GM12878 (cell line): ENCODE measurements around the gene TMCC2.

ENCODE experiments used
- NFYA ChIP-seq: IDR thresholded peaks from 2 replicates; pipeline ENCODE4 v1.6.1; 2011; ENCODE audit warnings: low read depth, mild to moderate bottlenecking, low read length, improper control_type of control experiment, borderline replicate concordance
- POLR2AphosphoS5 ChIP-seq: IDR thresholded peaks from 2 replicates; pipeline ENCODE4 v1.6.1; 2011; ENCODE audit warnings: mild to moderate bottlenecking, low read length, inconsistent platforms
- RAD21 ChIP-seq: IDR thresholded peaks from 2 replicates; pipeline ENCODE4 v1.6.1; 2011; ENCODE audit warnings: mild to moderate bottlenecking, low read depth, low read length, moderate library complexity; ENCODE audit not compliant: insufficient read depth
- SIN3A ChIP-seq: IDR thresholded peaks from 2 replicates; pipeline ENCODE4 v1.6.1; 2012; ENCODE audit warnings: low read depth, low read length, improper control_type of control experiment
- SUZ12 ChIP-seq: fragments of 200-600 bp; sonication (generic); IDR thresholded peaks from one replicate; pipeline ENCODE4 v1.6.1; 2018; ENCODE audit warnings: antibody characterized with exemption, mild to moderate bottlenecking; ENCODE audit not compliant: unreplicated experiment
- TF ChIP-seq, protein P1 (sequence below): IDR thresholded peaks from 2 replicates; pipeline ENCODE4 v1.6.1; 2012; ENCODE audit warnings: low read depth, low read length, improper control_type of control experiment
- TF ChIP-seq, protein P2 (sequence below), 3 experiments: IDR thresholded peaks in 2 of 3; conservative IDR thresholded peaks in 1 of 3; 2 replicates each; pipeline ENCODE4 v1.5.1; 2011; ENCODE audit warnings: low read depth in 3 of 3, low read length in 3 of 3, mild to moderate bottlenecking in 3 of 3, control low read depth in 2 of 3, moderate library complexity in 2 of 3, inconsistent platforms in 1 of 3, mixed read lengths in 1 of 3; ENCODE audit not compliant: control insufficient read depth in 2 of 3, insufficient read depth in 1 of 3; ENCODE audit errors: extremely low read depth in 1 of 3

DNA sequence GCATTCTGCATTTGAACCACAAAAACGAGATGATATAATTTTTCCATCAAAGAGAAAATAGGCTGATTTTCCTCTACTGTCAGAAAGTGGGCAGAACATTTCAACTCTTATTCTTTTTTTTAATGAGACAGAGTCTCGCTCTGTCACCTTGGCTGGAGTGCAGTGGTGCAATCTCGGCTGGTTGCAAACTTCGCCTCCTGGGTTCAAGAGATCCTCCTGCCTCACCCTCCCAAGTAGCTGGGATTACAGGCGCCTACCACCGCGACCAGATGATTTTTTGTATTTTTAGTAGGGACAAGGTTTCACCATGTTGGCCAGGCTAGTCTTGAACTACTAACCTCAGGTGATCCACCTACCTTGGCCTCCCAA lies 27.8 kb upstream of the TMCC2 start:
- TF ChIP-seq RAD21, result no peak
- no peak for TF ChIP-seq SIN3A
- no peak for TF ChIP-seq SUZ12
- no peak for TF ChIP-seq POLR2AphosphoS5
- TF ChIP-seq, protein P1, sequence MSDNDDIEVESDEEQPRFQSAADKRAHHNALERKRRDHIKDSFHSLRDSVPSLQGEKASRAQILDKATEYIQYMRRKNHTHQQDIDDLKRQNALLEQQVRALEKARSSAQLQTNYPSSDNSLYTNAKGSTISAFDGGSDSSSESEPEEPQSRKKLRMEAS, result no peak
- TF ChIP-seq, protein P2, sequence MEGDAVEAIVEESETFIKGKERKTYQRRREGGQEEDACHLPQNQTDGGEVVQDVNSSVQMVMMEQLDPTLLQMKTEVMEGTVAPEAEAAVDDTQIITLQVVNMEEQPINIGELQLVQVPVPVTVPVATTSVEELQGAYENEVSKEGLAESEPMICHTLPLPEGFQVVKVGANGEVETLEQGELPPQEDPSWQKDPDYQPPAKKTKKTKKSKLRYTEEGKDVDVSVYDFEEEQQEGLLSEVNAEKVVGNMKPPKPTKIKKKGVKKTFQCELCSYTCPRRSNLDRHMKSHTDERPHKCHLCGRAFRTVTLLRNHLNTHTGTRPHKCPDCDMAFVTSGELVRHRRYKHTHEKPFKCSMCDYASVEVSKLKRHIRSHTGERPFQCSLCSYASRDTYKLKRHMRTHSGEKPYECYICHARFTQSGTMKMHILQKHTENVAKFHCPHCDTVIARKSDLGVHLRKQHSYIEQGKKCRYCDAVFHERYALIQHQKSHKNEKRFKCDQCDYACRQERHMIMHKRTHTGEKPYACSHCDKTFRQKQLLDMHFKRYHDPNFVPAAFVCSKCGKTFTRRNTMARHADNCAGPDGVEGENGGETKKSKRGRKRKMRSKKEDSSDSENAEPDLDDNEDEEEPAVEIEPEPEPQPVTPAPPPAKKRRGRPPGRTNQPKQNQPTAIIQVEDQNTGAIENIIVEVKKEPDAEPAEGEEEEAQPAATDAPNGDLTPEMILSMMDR (IDR thresholded peaks at IDR 0.05 in 2 of 3, conservative IDR thresholded peaks at IDR 0.05 in 1 of 3; ENCODE audit: control insufficient read depth in 2 of 3, extremely low read depth in 1 of 3, insufficient read depth in 1 of 3, low read depth in 3 of 3, low read length in 3 of 3), result no peak
- TF ChIP-seq NFYA, result no peak
